Right lobe of liver (tissue), 4 donors: Measurements from ENCODE around the gene ZNF35.

Experiments
- POLR2A ChIP-seq: fragments of 450-650 bp; IDR thresholded peaks from one replicate; pipeline ENCODE4 v1.6.1; 2017; ENCODE audit warnings: antibody characterized with exemption, mild to moderate bottlenecking
- TF ChIP-seq, protein P1 (sequence below), 4 donors: fragments of 200-600 bp in 3 of 4; fragments of 450-650 bp in 1 of 4; IDR thresholded peaks; one replicate each; pipeline versions ENCODE4 v1.5.1 to v1.8.0; 2016 to 2022; ENCODE audit warnings: antibody characterized with exemption in 4 of 4, mild to moderate bottlenecking in 2 of 4
- donor health status: DM: no; HTN: no; CAD: no.
- donor health status: DM: no; HTN: no; CAD: no.
- donor health status: DM: no; HTN: yes; CAD: no.

- no peak for TF ChIP-seq POLR2A
- TF ChIP-seq, protein P1, sequence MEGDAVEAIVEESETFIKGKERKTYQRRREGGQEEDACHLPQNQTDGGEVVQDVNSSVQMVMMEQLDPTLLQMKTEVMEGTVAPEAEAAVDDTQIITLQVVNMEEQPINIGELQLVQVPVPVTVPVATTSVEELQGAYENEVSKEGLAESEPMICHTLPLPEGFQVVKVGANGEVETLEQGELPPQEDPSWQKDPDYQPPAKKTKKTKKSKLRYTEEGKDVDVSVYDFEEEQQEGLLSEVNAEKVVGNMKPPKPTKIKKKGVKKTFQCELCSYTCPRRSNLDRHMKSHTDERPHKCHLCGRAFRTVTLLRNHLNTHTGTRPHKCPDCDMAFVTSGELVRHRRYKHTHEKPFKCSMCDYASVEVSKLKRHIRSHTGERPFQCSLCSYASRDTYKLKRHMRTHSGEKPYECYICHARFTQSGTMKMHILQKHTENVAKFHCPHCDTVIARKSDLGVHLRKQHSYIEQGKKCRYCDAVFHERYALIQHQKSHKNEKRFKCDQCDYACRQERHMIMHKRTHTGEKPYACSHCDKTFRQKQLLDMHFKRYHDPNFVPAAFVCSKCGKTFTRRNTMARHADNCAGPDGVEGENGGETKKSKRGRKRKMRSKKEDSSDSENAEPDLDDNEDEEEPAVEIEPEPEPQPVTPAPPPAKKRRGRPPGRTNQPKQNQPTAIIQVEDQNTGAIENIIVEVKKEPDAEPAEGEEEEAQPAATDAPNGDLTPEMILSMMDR (IDR thresholded peaks at IDR 0.05) = no peak
Observed at GRCh38 chr3:44685128-44685800, 36.7 kb downstream of the ZNF35 start.
